GM19395 (cell line): ENCODE measurements around the gene CELA3A.
"Not testable (repeated sequence)": the region's sequence is repeated elsewhere in the genome, so short reads cannot be mapped to it uniquely, and the experiment has no call there.

Experiments
- ATAC-seq: cut with Tn5 transposase; IDR thresholded peaks from one replicate; pipeline ENCODE4 v1.9.1; 2021; ENCODE audit warnings: mild to moderate bottlenecking, moderate library complexity; ENCODE audit not compliant: unreplicated experiment

The CELA3A gene

GRCh38 chr1:21980515-21981220 lies 20.8 kb upstream of the CELA3A start:
- ATAC-seq, result not testable (repeated sequence)

- ATAC-seq, result not testable (repeated sequence)
Measured at GRCh38 chr1:21981253-21981652, 20.2 kb upstream of the CELA3A start.

GRCh38 chr1:21982122-21982521 lies 19.3 kb upstream of the CELA3A start:
- not testable (repeated sequence) for ATAC-seq

GRCh38 chr1:21983539-21983938 lies 17.9 kb upstream of the CELA3A start:
- not testable (repeated sequence) for ATAC-seq

- not testable (repeated sequence) for ATAC-seq
Measured at GRCh38 chr1:21985893-21986292, 15.6 kb upstream of the CELA3A start.

- ATAC-seq, result not testable (repeated sequence)
Measured at GRCh38 chr1:21986386-21986785, 15.1 kb upstream of the CELA3A start.

GRCh38 chr1:21989672-21990393 lies 11.6 kb upstream of the CELA3A start:
- ATAC-seq, result not testable (repeated sequence)

- not testable (repeated sequence) for ATAC-seq
Measured at GRCh38 chr1:21992186-21992585, 9.3 kb upstream of the CELA3A start.

GRCh38 chr1:21994716-21995115 lies 6.7 kb upstream of the CELA3A start:
- not testable (repeated sequence) for ATAC-seq

GRCh38 chr1:21996663-21996970 lies 4.8 kb upstream of the CELA3A start:
- ATAC-seq, result not testable (repeated sequence)

- not testable (repeated sequence) for ATAC-seq
Measured at GRCh38 chr1:21997891-21998623, 3.4 kb upstream of the CELA3A start.

- not testable (repeated sequence) for ATAC-seq
Measured at GRCh38 chr1:21998624-21999294, 2.7 kb upstream of the CELA3A start.

GRCh38 chr1:21999645-22000044 lies 1.8 kb upstream of the CELA3A start:
- not testable (repeated sequence) for ATAC-seq

GRCh38 chr1:22002461-22002860 lies 1.0 kb downstream of the CELA3A start:
- ATAC-seq, result not testable (repeated sequence)

GRCh38 chr1:22002875-22003274 lies 1.4 kb downstream of the CELA3A start:
- not testable (repeated sequence) for ATAC-seq

- ATAC-seq, result not testable (repeated sequence)
Measured at GRCh38 chr1:22003959-22004358, 2.5 kb downstream of the CELA3A start.

- ATAC-seq, result not testable (repeated sequence)
Measured at GRCh38 chr1:22005261-22006149, 4.0 kb downstream of the CELA3A start.

GRCh38 chr1:22006736-22007135 lies 5.3 kb downstream of the CELA3A start:
- not testable (repeated sequence) for ATAC-seq

GRCh38 chr1:22007262-22007661 lies 5.8 kb downstream of the CELA3A start:
- not testable (repeated sequence) for ATAC-seq

GRCh38 chr1:22009566-22009965 lies 8.1 kb downstream of the CELA3A start:
- ATAC-seq, result not testable (repeated sequence)
